ENCODE results near the gene ACTN2.

The ACTN2 gene

GRCh38 chr1:236774926-236775325 lies 88.6 kb downstream of the ACTN2 start:
- DNase-seq (ENCODE audit: low read depth) = peak; percentile 35

GRCh38 chr1:236779312-236779711 lies 93.0 kb downstream of the ACTN2 start:
- DNase-seq (ENCODE audit: low read depth) = no peak

- no peak for DNase-seq (ENCODE audit: low read depth)
Observed at GRCh38 chr1:236785477-236785876, 99.2 kb downstream of the ACTN2 start.

- no peak for DNase-seq (ENCODE audit: low read depth)
Observed at GRCh38 chr1:236786453-236786852, 100.2 kb downstream of the ACTN2 start.

GRCh38 chr1:236794585-236795034 lies 108.3 kb downstream of the ACTN2 start:
- DNase-seq (ENCODE audit: low read depth) = no peak

- peak; percentile 99 for DNase-seq (ENCODE audit: low read depth)
Observed at GRCh38 chr1:236795035-236795756, 108.9 kb downstream of the ACTN2 start, which contains the start of gene MTR. TSS of gene MTR (plus strand) at chr1:236795292. CDS start at chr1:236795704, 412 bp downstream.

- peak; percentile 53 for DNase-seq (ENCODE audit: low read depth)
Observed at GRCh38 chr1:236795757-236796667, 109.7 kb downstream of the ACTN2 start.

- no peak for DNase-seq (ENCODE audit: low read depth)
Observed at GRCh38 chr1:236799001-236799400, 112.7 kb downstream of the ACTN2 start.

- no peak for DNase-seq (ENCODE audit: low read depth)
Observed at GRCh38 chr1:236800002-236800620, 113.8 kb downstream of the ACTN2 start.

- no peak for DNase-seq (ENCODE audit: low read depth)
Observed at GRCh38 chr1:236800623-236801022, 114.3 kb downstream of the ACTN2 start.

- DNase-seq (ENCODE audit: low read depth) = no peak
Observed at GRCh38 chr1:236802264-236802663, 116.0 kb downstream of the ACTN2 start.

GRCh38 chr1:236806634-236807033 lies 120.3 kb downstream of the ACTN2 start:
- no peak for DNase-seq (ENCODE audit: low read depth)

GRCh38 chr1:236808005-236808404 lies 121.7 kb downstream of the ACTN2 start:
- DNase-seq (ENCODE audit: low read depth) = peak; percentile 18

GRCh38 chr1:236808564-236809130 lies 122.3 kb downstream of the ACTN2 start:
- peak; percentile 46 for DNase-seq (ENCODE audit: low read depth)

- no peak for DNase-seq (ENCODE audit: low read depth)
Observed at GRCh38 chr1:236809148-236809547, 122.8 kb downstream of the ACTN2 start.

GRCh38 chr1:236810018-236810417 lies 123.7 kb downstream of the ACTN2 start:
- DNase-seq (ENCODE audit: low read depth) = peak; percentile 3

- no peak for DNase-seq (ENCODE audit: low read depth)
Observed at GRCh38 chr1:236812334-236813030, 126.2 kb downstream of the ACTN2 start.

Data from EH (cell line).